Nephron (organoid): Measurements from ENCODE around the gene NCAM1.

ENCODE experiments used
- H3K27ac Mint-ChIP-seq, 3 experiments: 2 replicates each; pipeline ENCODE4 v1.8.0; 2020; ENCODE audit warnings: mixed read lengths in 3 of 3, mild to moderate bottlenecking in 2 of 3, moderate library complexity in 1 of 3
- H3K27me3 Mint-ChIP-seq: 2 replicates; pipeline ENCODE4 v1.8.0; 2021; ENCODE audit warnings: low read depth, mild to moderate bottlenecking, moderate library complexity, mixed read lengths
- H3K36me3 Mint-ChIP-seq: 2 replicates; pipeline ENCODE4 v1.8.0; 2020; ENCODE audit warnings: low read depth, mixed read lengths
- H3K4me1 Mint-ChIP-seq: 2 replicates; pipeline ENCODE4 v1.8.0; 2020; ENCODE audit warnings: mixed read lengths
- H3K4me3 Mint-ChIP-seq, 3 experiments: 2 replicates each; pipeline ENCODE4 v1.8.0; 2020; ENCODE audit warnings: mild to moderate bottlenecking in 3 of 3, mixed read lengths in 3 of 3, moderate library complexity in 2 of 3
- H3K9me3 Mint-ChIP-seq: 2 replicates; pipeline ENCODE4 v1.8.0; 2020; ENCODE audit warnings: mixed read lengths
- TF ChIP-seq, protein P1 (sequence below), 3 experiments: fragments of 200-600 bp; sonication (generic); IDR thresholded peaks; one replicate each; pipeline ENCODE4 v1.5.0; 2021; ENCODE audit warnings: antibody characterized with exemption in 3 of 3; ENCODE audit not compliant: unreplicated experiment in 3 of 3

The NCAM1 gene

DNA sequence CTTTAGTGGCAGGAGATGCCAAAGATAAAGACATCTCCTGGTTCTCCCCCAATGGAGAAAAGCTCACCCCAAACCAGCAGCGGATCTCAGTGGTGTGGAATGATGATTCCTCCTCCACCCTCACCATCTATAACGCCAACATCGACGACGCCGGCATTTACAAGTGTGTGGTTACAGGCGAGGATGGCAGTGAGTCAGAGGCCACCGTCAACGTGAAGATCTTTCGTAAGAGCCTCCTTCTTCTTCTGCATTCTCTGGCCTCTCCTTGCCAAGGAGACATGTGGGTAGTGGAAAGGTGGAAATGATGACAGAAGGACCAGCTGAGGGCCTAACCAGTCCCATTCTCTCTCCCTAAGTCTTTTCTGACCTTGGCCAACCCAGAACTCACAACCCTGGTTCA is 243.1 kb downstream of the NCAM1 start:
- Mint-ChIP-seq H3K27me3 (no peaks in the 10 kb centered on the region), H3K36me3 (peaks cover 61% of the 10 kb centered on the region), H3K4me3 (no peak overlapping the region), H3K9me3 (no peaks in the 10 kb centered on the region), H3K4me1 (peaks cover 44% of the 10 kb centered on the region), H3K27ac (no peak overlapping the region)
- TF ChIP-seq, protein P1, sequence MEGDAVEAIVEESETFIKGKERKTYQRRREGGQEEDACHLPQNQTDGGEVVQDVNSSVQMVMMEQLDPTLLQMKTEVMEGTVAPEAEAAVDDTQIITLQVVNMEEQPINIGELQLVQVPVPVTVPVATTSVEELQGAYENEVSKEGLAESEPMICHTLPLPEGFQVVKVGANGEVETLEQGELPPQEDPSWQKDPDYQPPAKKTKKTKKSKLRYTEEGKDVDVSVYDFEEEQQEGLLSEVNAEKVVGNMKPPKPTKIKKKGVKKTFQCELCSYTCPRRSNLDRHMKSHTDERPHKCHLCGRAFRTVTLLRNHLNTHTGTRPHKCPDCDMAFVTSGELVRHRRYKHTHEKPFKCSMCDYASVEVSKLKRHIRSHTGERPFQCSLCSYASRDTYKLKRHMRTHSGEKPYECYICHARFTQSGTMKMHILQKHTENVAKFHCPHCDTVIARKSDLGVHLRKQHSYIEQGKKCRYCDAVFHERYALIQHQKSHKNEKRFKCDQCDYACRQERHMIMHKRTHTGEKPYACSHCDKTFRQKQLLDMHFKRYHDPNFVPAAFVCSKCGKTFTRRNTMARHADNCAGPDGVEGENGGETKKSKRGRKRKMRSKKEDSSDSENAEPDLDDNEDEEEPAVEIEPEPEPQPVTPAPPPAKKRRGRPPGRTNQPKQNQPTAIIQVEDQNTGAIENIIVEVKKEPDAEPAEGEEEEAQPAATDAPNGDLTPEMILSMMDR (IDR thresholded peaks at IDR 0.05; ENCODE audit: unreplicated experiment in 3 of 3) = no peak

DNA sequence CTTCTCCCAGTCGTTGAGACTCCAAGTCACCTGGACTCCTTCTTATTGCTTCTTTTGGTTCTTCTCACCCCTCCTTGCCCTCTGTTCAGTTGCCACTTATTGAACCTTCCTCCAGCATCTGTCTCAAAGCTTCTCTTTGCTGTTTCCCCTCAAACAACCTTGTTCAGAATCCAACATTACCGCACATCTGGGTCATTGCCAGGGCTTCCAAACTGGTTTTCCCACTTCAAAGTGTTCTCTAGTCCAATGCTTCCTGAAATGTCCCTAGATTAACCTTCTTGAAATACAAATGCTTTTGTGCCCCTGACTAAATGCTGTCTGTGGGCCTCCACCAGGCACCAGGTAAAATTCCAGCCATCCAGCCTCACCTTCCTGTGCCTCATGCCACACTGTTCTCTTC is 252.3 kb downstream of the NCAM1 start:
- peak overlapping the region in 1 of 3 experiments; percentile 5 for H3K27ac Mint-ChIP-seq
- no peaks in the 10 kb centered on the region for H3K27me3 Mint-ChIP-seq
- H3K4me3 Mint-ChIP-seq = no peak overlapping the region
- no peaks in the 10 kb centered on the region for H3K4me1 Mint-ChIP-seq
- H3K9me3 Mint-ChIP-seq = no peaks in the 10 kb centered on the region
- TF ChIP-seq, protein P1 (IDR thresholded peaks at IDR 0.05; ENCODE audit: unreplicated experiment in 3 of 3) = no peak
- H3K36me3 Mint-ChIP-seq = peaks cover 90% of the 10 kb centered on the region

DNA sequence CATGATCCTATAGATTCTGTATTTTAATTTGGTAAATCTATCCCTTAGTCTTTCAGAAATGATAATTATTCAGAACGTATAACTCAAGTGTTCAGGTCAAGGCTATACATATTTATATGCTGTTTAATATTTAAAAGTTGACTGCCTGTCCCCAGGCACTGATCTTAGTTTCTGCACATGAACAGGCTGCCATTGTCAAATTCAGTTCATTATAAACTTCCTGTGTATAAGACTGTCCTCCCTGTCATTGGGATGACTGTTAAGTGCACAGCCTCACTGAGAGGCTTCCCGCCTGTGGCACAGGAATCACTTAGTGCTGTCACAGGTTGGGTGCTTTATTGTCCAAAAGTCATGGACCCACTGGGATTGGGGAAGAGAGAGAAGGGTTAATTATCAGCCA is 261.0 kb downstream of the NCAM1 start:
- no peaks in the 10 kb centered on the region for H3K4me1 Mint-ChIP-seq
- H3K27me3 Mint-ChIP-seq = peaks cover 4% of the 10 kb centered on the region
- no peak overlapping the region for H3K27ac Mint-ChIP-seq
- no peak overlapping the region for H3K4me3 Mint-ChIP-seq
- peaks cover 44% of the 10 kb centered on the region for H3K9me3 Mint-ChIP-seq
- H3K36me3 Mint-ChIP-seq = peaks cover 92% of the 10 kb centered on the region
- TF ChIP-seq, protein P1 (IDR thresholded peaks at IDR 0.05; ENCODE audit: unreplicated experiment in 3 of 3) = no peak

DNA sequence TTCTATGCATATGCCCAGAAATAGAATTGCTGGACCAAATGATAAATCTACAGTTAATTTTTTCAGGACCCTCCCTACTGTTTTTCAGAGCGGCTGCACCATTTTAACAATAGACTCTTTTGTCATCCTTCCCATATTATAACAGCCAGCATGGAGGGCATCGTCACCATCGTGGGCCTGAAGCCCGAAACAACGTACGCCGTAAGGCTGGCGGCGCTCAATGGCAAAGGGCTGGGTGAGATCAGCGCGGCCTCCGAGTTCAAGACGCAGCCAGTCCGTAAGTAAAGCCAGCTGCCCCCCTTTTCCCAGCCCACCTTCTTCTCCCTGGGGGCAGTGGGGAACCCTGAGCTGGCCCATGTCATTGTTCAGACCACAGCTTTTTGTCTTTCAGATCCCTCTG is 273.7 kb downstream of the NCAM1 start:
- Mint-ChIP-seq H3K27ac (no peak overlapping the region), H3K4me1 (no peaks in the 10 kb centered on the region), H3K4me3 (no peak overlapping the region), H3K27me3 (no peaks in the 10 kb centered on the region), H3K36me3 (peaks cover 72% of the 10 kb centered on the region), H3K9me3 (no peaks in the 10 kb centered on the region)
- TF ChIP-seq, protein P1 (IDR thresholded peaks at IDR 0.05; ENCODE audit: unreplicated experiment in 3 of 3) = no peak

DNA sequence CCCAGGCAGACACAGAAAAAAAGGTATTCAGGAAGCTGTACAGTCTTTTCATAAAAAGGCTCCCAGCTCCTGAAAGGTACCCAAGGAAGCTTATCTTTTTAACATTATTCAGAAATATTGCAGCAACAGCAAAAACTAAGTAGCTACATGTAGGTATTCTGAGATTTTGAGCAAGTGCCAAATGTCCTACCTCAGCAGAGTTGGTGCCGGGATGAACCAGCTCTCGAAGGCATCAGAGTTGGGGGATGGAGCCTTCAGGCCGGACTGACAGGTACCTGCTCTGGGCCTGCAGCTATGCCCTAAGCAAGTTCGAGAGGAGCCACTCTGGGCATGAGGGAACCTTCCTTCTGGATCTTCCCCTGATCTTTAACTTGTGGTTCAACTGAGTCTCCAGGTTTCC is 276.0 kb downstream of the NCAM1 start:
- no peak overlapping the region for H3K4me3 Mint-ChIP-seq
- no peaks in the 10 kb centered on the region for H3K27me3 Mint-ChIP-seq
- TF ChIP-seq, protein P1 (IDR thresholded peaks at IDR 0.05; ENCODE audit: unreplicated experiment in 3 of 3) = no peak
- no peaks in the 10 kb centered on the region for H3K9me3 Mint-ChIP-seq
- H3K4me1 Mint-ChIP-seq = peaks cover 13% of the 10 kb centered on the region
- no peak overlapping the region for H3K27ac Mint-ChIP-seq
- H3K36me3 Mint-ChIP-seq = peaks cover 75% of the 10 kb centered on the region

DNA sequence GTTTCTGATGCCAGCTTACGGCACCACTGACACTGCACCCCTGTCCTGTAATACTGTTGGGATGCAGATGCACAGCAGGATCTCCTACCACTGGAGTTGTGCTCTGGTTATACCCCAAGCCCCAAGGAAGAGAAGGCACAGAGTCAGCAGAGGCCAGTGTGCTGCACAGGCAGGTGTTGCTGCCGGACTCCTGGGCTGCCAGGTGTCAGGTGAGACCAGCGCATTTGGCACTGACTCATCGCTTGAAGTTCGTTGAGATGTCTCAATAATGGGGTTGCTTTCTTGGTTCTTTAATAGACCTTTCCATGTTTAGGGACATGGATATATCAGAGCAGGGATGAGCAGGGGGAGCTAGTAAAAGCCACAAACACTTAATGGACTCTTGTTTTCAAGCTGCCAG is 277.5 kb downstream of the NCAM1 start:
- TF ChIP-seq, protein P1 (IDR thresholded peaks at IDR 0.05; ENCODE audit: unreplicated experiment in 3 of 3) = no peak
- no peak overlapping the region for H3K4me3 Mint-ChIP-seq
- H3K36me3 Mint-ChIP-seq = peaks cover 64% of the 10 kb centered on the region
- no peaks in the 10 kb centered on the region for H3K27me3 Mint-ChIP-seq
- no peaks in the 10 kb centered on the region for H3K9me3 Mint-ChIP-seq
- H3K4me1 Mint-ChIP-seq = peaks cover 27% of the 10 kb centered on the region
- H3K27ac Mint-ChIP-seq = no peak overlapping the region
